ENCODE results near the gene PPP6R2. TPM values are rescaled to one million over a fixed set of nuclear protein-coding genes. Genes with fewer than 3 reads are reported as not detected.
"Not testable (repeated sequence)": the region's sequence is repeated elsewhere in the genome, so short reads cannot be mapped to it uniquely, and the experiment has no call there.

Gene PPP6R2
- total RNA-seq, 2 experiments from 2014 or later = 38.3 to 41.2 TPM

DNA sequence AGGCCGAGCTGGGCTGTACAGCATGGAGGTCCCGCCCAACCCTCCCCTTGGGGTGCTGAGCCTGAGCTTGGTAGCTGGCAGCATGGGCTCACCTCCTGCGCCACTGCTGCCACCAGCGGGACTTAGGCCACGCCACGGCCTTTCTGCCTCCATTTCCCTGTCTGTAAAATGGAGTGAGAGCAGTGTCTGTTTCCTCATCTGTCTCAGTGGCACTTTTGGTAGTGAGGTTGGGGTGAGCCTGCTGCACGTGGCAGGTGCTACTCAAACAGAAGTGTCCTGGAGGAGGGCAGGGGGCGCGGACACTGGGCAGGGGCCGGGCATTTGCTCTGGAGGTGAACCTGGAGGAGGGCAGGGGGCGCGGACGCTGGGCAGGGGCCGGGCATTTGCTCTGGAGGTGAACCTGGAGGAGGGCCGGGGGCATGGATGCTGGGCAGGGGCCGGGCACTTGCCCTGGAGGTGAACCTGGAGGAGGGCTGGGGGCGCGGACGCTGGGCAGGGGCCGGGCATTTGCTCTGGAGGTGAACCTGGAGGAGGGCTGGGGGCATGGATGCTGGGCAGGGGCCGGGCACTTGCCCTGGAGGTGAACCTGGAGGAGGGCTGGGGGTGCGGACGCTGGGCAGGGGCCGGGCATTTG is 89.9 kb downstream of the PPP6R2 start:
- H3K9me3 Mint-ChIP-seq, H3K4me1 Mint-ChIP-seq, DNase-seq, H3K27me3 Mint-ChIP-seq, H3K4me3 Mint-ChIP-seq, H3K27ac Mint-ChIP-seq: not testable (repeated sequence)
- H3K36me3 Mint-ChIP-seq = peaks cover 10% of the 10 kb centered on the region

DNA sequence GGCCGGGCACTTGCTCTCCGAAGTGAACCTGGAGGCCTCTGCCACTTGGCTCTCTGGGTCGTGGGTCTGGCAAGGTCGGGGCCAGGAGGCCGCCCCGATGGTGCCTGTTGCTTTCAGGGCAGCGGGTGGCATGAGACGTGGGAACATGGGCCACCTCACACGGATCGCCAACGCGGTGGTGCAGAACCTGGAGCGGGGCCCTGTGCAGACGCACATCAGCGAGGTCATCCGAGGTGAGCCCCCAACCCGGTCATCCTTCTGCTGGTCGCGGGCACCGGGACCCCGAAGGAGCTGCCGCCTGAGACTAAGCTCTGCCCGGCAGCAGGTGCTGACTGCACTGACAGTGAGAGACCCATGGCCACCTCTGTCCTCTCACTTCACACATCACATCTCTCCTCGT is 91.7 kb downstream of the PPP6R2 start:
- peaks cover 2% of the 10 kb centered on the region for H3K36me3 Mint-ChIP-seq
- no peak overlapping the region for H3K27ac Mint-ChIP-seq
- no peaks in the 10 kb centered on the region for H3K9me3 Mint-ChIP-seq
- H3K4me1 Mint-ChIP-seq = no peaks in the 10 kb centered on the region
- no peak for DNase-seq
- no peak overlapping the region for H3K4me3 Mint-ChIP-seq
- no peaks in the 10 kb centered on the region for H3K27me3 Mint-ChIP-seq

DNA sequence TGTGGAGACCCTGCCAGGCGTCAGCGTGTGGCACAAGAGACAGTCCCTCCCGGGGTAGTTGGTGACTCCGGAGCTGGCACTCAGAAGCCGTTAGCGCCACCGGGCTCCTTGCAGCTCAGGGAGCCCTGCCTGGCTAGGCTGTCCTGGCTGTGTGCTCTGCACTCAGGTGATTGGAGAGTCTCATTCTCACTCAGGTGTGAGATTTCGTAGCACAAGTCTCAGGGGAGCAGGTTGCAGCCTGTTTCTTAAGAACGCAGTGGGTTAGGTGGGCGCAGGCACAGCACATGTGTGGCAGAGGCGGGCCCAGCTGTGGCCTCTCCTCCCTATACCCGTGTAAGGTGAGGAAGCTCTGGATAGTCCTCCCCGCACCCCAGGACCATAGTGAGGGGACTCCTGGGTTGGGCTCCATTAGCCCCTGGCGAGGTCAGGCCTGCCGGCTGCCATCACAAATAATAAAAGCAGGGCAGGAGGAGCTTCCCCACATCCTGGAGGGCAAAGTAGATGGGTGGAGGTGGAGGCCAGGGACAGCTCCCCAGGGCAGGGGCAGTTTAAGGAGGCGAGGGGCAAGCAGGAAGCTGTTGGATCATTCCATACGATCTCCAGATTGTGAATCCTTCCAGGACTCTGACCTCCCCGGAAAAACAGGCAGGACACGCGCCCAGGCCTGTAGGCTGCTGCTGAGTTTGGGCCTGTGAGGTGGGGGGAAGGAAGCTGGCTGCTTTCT is 92.3 kb downstream of the PPP6R2 start:
- Mint-ChIP-seq H3K27me3 (no peaks in the 10 kb centered on the region), H3K36me3 (peaks cover 2% of the 10 kb centered on the region), H3K4me1 (no peaks in the 10 kb centered on the region), H3K9me3 (no peaks in the 10 kb centered on the region), H3K4me3 (no peak overlapping the region), H3K27ac (no peak overlapping the region)
- DNase-seq = no peak

GRCh38 chr22:50436015-50436830 is 93.1 kb downstream of the PPP6R2 start:
- no peaks in the 10 kb centered on the region for H3K27me3 Mint-ChIP-seq
- H3K36me3 Mint-ChIP-seq = peaks cover 2% of the 10 kb centered on the region
- no peak overlapping the region for H3K27ac Mint-ChIP-seq
- no peaks in the 10 kb centered on the region for H3K9me3 Mint-ChIP-seq
- H3K4me3 Mint-ChIP-seq = no peak overlapping the region
- H3K4me1 Mint-ChIP-seq = no peaks in the 10 kb centered on the region
- no peak for DNase-seq

DNA sequence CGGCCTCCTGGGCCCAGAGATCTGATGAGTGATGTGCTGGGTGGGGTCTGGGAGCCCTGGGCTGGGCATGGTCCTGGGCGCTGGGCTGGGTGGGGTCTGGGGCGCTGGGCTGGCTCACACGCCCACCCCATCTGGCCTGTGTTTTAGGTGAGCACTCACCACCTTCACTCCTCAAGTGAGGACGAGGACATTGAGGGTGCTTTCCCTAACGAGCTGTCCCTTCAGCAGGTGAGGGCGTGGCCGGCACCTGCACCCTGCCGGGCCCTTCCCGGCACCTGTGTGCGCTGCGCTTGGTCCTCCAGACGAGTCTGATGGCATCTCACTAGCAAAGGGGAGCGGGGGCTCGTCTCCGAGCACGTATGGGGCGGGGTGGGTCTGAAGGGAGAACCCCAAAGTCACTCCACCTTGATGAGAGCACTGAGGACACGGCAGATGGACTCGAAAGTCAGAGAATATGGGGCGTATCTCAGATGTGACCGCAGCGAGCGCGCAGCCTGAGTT is 93.8 kb downstream of the PPP6R2 start:
- no peaks in the 10 kb centered on the region for H3K4me1 Mint-ChIP-seq
- H3K27me3 Mint-ChIP-seq = no peaks in the 10 kb centered on the region
- H3K27ac Mint-ChIP-seq = no peak overlapping the region
- no peak for DNase-seq
- no peaks in the 10 kb centered on the region for H3K36me3 Mint-ChIP-seq
- no peak overlapping the region for H3K4me3 Mint-ChIP-seq
- no peaks in the 10 kb centered on the region for H3K9me3 Mint-ChIP-seq

GRCh38 chr22:50437511-50438304 is 94.6 kb downstream of the PPP6R2 start:
- H3K4me1 Mint-ChIP-seq = no peaks in the 10 kb centered on the region
- H3K27ac Mint-ChIP-seq = no peak overlapping the region
- H3K27me3 Mint-ChIP-seq = no peaks in the 10 kb centered on the region
- H3K4me3 Mint-ChIP-seq = no peak overlapping the region
- peaks cover 1% of the 10 kb centered on the region for H3K36me3 Mint-ChIP-seq
- H3K9me3 Mint-ChIP-seq = no peaks in the 10 kb centered on the region
- no peak for DNase-seq

GRCh38 chr22:50438305-50439275 is 95.5 kb downstream of the PPP6R2 start:
- no peak for DNase-seq
- H3K4me1 Mint-ChIP-seq = peaks cover 8% of the 10 kb centered on the region
- no peak overlapping the region for H3K4me3 Mint-ChIP-seq
- no peaks in the 10 kb centered on the region for H3K27me3 Mint-ChIP-seq
- peaks cover 6% of the 10 kb centered on the region for H3K36me3 Mint-ChIP-seq
- H3K27ac Mint-ChIP-seq = no peak overlapping the region
- no peaks in the 10 kb centered on the region for H3K9me3 Mint-ChIP-seq

DNA sequence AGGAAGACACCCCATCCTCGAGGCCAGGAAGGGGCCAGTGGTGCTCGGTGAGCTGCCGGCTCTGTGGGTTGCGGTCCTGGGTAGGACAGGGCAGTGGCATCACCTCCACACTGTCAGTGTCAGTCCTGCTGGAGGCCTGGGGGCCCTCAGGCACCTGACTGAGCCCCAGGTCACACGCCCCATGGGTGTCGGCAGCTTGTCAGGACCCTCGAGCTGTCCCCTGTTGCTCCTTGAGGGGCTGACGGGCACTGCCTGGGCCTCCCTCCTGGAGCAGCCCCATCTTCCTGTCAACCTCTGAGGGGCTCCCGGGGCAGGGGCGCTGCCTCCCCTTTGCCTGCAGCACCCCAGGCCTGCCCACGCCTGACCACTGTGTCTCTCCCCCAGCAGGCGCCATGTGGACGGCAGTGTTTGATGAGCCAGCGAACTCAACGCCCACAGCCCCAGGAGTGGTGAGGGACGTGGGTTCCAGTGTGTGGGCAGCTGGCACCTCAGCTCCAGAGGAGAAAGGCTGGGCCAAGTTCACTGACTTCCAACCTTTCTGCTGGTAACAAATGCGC is 96.3 kb downstream of the PPP6R2 start:
- Mint-ChIP-seq H3K27ac (no peak overlapping the region), H3K4me1 (peaks cover 8% of the 10 kb centered on the region), H3K27me3 (no peaks in the 10 kb centered on the region), H3K36me3 (peaks cover 6% of the 10 kb centered on the region), H3K9me3 (no peaks in the 10 kb centered on the region), H3K4me3 (no peak overlapping the region)
- no peak for DNase-seq

GRCh38 chr22:50439871-50440331 is 96.8 kb downstream of the PPP6R2 start:
- Mint-ChIP-seq H3K4me3 (no peak overlapping the region), H3K27me3 (no peaks in the 10 kb centered on the region), H3K9me3 (no peaks in the 10 kb centered on the region), H3K27ac (no peak overlapping the region), H3K36me3 (peaks cover 6% of the 10 kb centered on the region), H3K4me1 (peaks cover 12% of the 10 kb centered on the region)
- DNase-seq = no peak

- H3K9me3 Mint-ChIP-seq = no peaks in the 10 kb centered on the region
- H3K4me3 Mint-ChIP-seq = no peak overlapping the region
- H3K4me1 Mint-ChIP-seq = peaks cover 20% of the 10 kb centered on the region
- no peaks in the 10 kb centered on the region for H3K27me3 Mint-ChIP-seq
- DNase-seq = no peak
- H3K27ac Mint-ChIP-seq = no peak overlapping the region
- H3K36me3 Mint-ChIP-seq = peaks cover 6% of the 10 kb centered on the region
Measured at GRCh38 chr22:50440544-50441249, 97.6 kb downstream of the PPP6R2 start.

GRCh38 chr22:50441428-50441993 is 98.4 kb downstream of the PPP6R2 start:
- H3K9me3 Mint-ChIP-seq = no peaks in the 10 kb centered on the region
- H3K27ac Mint-ChIP-seq = no peak overlapping the region
- H3K4me3 Mint-ChIP-seq = no peak overlapping the region
- H3K4me1 Mint-ChIP-seq = peaks cover 24% of the 10 kb centered on the region
- no peak for DNase-seq
- H3K36me3 Mint-ChIP-seq = peaks cover 9% of the 10 kb centered on the region
- no peaks in the 10 kb centered on the region for H3K27me3 Mint-ChIP-seq

GRCh38 chr22:50443197-50443596 is 100.1 kb downstream of the PPP6R2 start:
- Mint-ChIP-seq H3K4me1 (peaks cover 24% of the 10 kb centered on the region), H3K27ac (peak overlapping the region; percentile 79), H3K4me3 (no peak overlapping the region), H3K36me3 (peaks cover 12% of the 10 kb centered on the region), H3K9me3 (no peaks in the 10 kb centered on the region), H3K27me3 (no peaks in the 10 kb centered on the region)
- no peak for DNase-seq

All from activated naive CD8-positive, alpha-beta T cell treated with anti-CD3 and anti-CD28 coated beads for 36 hours (primary cell).